Fibroblast of peridontal ligament (primary cell): ENCODE results near the gene CRHR2.
A peak's percentile ranks its signal among the peaks of the same experiment; 100 is the strongest.

ENCODE experiments used
- DNase-seq: peaks from one replicate; pipeline ENCODE4 v3.0.0-alpha.2; 2010; ENCODE audit errors: extremely low read depth

CRHR2 gene

GRCh38 chr7:30618080-30618676, 64.1 kb downstream of the CRHR2 start:
- no peak for DNase-seq

GRCh38 chr7:30617359-30617758, 64.9 kb downstream of the CRHR2 start:
- DNase-seq: no peak

- DNase-seq: no peak
Observed at GRCh38 chr7:30616318-30616717, 65.9 kb downstream of the CRHR2 start.

GRCh38 chr7:30613366-30614325, 68.6 kb downstream of the CRHR2 start:
- DNase-seq: peak; percentile 23

- no peak for DNase-seq
Observed at GRCh38 chr7:30612658-30613265, 69.5 kb downstream of the CRHR2 start.

- no peak for DNase-seq
Observed at GRCh38 chr7:30605832-30606231, 76.4 kb downstream of the CRHR2 start.

- DNase-seq: no peak
Observed at GRCh38 chr7:30604901-30605300, 77.4 kb downstream of the CRHR2 start.
